GM12801 (cell line): ENCODE results near the gene DCAF7.

ENCODE experiments used
- TF ChIP-seq, protein P1 (sequence below): IDR thresholded peaks from one replicate; pipeline ENCODE4 v1.5.1; 2011; ENCODE audit warnings: control low read depth; ENCODE audit not compliant: insufficient read length; ENCODE audit errors: extremely low read depth

DCAF7 gene

DNA sequence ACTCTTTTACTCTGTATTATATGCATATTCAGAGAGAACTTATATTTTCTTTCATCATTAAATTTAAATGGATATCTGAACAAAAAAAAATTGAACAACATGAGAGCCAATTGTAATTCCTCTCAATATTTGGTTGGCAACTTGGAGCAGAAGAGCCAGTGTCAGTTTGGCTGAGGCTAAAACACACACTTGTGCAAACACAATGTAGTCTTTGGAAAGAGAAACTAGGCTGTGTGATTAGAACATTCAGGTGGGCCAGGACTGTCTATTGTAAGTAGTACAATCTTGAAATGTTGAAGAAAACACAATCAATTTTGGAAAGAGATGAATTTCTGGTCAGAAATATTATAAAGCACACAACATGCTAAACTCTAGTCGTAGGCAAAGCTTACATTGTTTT, 17.0 kb downstream of the DCAF7 start:
- TF ChIP-seq, protein P1, sequence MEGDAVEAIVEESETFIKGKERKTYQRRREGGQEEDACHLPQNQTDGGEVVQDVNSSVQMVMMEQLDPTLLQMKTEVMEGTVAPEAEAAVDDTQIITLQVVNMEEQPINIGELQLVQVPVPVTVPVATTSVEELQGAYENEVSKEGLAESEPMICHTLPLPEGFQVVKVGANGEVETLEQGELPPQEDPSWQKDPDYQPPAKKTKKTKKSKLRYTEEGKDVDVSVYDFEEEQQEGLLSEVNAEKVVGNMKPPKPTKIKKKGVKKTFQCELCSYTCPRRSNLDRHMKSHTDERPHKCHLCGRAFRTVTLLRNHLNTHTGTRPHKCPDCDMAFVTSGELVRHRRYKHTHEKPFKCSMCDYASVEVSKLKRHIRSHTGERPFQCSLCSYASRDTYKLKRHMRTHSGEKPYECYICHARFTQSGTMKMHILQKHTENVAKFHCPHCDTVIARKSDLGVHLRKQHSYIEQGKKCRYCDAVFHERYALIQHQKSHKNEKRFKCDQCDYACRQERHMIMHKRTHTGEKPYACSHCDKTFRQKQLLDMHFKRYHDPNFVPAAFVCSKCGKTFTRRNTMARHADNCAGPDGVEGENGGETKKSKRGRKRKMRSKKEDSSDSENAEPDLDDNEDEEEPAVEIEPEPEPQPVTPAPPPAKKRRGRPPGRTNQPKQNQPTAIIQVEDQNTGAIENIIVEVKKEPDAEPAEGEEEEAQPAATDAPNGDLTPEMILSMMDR = no peak

DNA sequence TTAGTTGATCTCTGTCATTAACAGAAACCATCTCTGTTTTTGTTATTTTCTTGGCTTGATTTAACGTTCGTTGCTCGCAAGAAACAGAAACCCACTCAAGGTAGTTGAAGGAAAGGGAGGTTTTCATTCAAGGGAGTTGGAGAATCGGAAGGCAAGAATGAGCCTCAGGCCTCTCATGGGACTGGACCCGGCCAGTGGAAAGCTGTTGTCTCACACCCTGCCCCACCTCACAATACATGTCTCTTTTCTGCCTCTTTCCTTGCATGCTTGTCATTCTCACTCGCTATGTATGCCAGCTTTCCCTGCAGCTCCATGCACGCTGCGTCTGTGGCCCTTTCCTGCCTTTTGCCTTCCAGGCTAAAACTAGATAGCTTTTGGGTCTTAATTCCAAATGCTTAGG, 18.3 kb downstream of the DCAF7 start:
- TF ChIP-seq, protein P1 = no peak

DNA sequence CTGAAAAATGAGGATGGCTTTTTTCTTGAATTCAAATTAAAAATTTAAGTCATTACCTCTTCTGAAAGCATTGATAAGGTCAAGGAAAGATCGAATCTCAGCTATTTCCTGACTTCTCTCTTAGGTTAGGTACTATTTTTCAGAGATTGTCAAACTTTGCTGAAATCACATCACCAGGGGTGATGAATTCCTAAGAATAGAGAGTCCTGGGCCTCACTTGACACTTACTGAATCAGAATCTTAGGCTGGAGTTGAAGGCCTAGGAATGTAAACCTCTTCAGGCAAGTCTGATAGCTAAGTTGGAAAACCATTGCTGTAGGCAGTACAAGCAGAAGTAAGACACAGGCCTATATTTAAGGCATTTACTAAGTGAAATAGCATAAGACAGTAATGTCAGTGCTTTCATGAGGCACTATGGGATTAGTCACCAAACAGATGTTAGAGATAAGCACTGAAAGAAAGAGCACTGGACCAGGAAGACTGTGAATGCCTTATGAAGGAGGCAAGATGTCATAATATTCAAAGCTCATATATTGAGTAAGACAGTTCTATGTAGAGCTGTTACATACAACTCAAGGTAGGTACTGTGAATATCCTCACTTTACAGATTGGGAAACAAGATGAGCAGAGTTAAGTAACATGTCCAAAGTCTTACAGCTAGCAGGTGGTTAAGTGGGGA, 21.5 kb downstream of the DCAF7 start:
- TF ChIP-seq, protein P1 = no peak

DNA sequence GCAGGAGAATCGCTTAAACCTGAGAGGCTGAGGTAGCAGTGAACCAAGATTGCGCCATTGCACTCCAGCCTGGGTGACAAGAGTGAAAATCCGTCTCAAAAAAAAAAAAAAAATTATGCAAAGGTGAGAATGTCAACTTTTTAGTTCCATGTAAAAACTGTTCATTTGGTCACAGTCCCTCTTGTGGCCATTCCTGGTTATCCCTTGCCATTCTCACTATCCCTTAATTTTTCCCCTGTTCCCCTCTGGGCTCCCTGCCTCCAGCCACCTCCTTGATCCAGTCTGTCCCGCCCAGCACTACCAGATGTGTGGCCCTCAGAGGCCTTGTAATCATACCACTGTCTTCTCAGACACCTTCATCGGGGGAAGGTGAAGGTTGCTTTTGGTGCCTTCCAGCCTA, 23.4 kb downstream of the DCAF7 start:
- TF ChIP-seq, protein P1 = no peak

GRCh38 chr17:63578027-63578768, 27.9 kb downstream of the DCAF7 start:
- TF ChIP-seq, protein P1 = no peak

DNA sequence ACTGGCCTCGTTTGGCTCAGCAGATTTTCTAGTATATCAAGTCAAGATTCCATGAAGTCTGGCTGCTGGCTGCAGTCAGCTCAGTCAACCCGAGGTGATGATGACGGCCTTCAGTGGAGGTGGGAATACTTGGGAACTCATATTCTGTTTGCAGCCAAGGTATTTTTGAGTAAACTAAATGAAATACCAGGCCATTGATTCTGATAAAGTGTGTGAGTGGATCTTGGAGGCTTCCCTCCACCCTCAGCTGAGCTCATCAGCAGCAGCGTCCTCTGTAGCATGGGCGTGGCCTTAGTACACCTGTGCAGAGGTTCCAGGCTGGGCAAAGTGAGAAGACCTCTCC, 28.5 kb downstream of the DCAF7 start:
- TF ChIP-seq, protein P1 = no peak

GRCh38 chr17:63579633-63580032, 29.4 kb downstream of the DCAF7 start:
- TF ChIP-seq, protein P1 = no peak
